DND-41 (cell line): ENCODE measurements around the gene RGS3.

Experiments
- EZH2 ChIP-seq: IDR thresholded peaks from 3 replicates; pipeline ENCODE4 v1.6.1; 2012; ENCODE audit warnings: borderline replicate concordance, low read depth, mild to moderate bottlenecking, moderate library complexity, low read length, inconsistent platforms; ENCODE audit not compliant: severe bottlenecking
- TF ChIP-seq, protein P1 (sequence below): IDR thresholded peaks from 2 replicates; pipeline ENCODE4 v1.5.1; 2012; ENCODE audit warnings: borderline replicate concordance, low read length, moderate library complexity, mild to moderate bottlenecking; ENCODE audit not compliant: poor library complexity, severe bottlenecking; ENCODE audit errors: extremely low read depth

DNA sequence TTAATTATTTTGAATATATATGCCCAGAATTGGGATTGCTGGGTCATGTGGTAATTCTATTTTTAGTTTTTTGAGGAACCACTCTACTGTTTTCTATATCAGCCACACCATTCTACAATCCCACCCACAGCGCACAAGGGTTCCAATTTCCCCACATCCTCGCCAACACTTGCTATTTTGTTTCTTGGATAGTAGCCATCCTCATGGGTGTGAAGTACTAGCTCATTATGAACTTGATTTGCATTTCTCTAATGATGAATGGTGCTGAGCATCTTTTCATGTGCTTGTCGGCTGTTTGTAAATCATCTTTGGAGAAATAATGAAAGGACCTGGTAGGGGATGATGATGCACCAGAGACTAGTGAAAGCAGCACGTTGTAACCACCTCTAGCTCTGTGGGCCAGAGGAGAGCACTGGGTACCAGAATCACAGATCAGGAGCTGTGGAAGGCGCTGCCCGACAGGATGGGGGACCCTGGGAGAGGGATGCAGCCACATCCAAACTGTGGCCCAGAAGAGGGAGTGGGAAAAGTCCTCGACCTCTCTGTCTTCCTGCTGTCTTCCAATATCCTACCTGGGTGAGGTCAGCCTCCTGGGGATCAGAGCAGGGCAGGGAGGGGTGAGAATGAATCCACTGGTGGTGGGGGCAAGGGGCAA, 155.4 kb downstream of the RGS3 start:
- TF ChIP-seq, protein P1, sequence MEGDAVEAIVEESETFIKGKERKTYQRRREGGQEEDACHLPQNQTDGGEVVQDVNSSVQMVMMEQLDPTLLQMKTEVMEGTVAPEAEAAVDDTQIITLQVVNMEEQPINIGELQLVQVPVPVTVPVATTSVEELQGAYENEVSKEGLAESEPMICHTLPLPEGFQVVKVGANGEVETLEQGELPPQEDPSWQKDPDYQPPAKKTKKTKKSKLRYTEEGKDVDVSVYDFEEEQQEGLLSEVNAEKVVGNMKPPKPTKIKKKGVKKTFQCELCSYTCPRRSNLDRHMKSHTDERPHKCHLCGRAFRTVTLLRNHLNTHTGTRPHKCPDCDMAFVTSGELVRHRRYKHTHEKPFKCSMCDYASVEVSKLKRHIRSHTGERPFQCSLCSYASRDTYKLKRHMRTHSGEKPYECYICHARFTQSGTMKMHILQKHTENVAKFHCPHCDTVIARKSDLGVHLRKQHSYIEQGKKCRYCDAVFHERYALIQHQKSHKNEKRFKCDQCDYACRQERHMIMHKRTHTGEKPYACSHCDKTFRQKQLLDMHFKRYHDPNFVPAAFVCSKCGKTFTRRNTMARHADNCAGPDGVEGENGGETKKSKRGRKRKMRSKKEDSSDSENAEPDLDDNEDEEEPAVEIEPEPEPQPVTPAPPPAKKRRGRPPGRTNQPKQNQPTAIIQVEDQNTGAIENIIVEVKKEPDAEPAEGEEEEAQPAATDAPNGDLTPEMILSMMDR: no peak
- no peak for TF ChIP-seq EZH2
